Astrocyte (in vitro differentiated cells and primary cell): Measurements from ENCODE around the gene PCCA.

Source experiments
- EZH2 ChIP-seq: IDR thresholded peaks from 2 replicates; pipeline ENCODE4 v1.6.1; 2012; ENCODE audit warnings: mild to moderate bottlenecking, low read length, inconsistent platforms; ENCODE audit not compliant: insufficient read depth
- TF ChIP-seq, protein P1 (sequence below): IDR thresholded peaks from 2 replicates; pipeline ENCODE4 v1.5.1; 2011; ENCODE audit warnings: low read depth, mild to moderate bottlenecking, inconsistent platforms, low read length, moderate library complexity; ENCODE audit not compliant: insufficient read depth

DNA sequence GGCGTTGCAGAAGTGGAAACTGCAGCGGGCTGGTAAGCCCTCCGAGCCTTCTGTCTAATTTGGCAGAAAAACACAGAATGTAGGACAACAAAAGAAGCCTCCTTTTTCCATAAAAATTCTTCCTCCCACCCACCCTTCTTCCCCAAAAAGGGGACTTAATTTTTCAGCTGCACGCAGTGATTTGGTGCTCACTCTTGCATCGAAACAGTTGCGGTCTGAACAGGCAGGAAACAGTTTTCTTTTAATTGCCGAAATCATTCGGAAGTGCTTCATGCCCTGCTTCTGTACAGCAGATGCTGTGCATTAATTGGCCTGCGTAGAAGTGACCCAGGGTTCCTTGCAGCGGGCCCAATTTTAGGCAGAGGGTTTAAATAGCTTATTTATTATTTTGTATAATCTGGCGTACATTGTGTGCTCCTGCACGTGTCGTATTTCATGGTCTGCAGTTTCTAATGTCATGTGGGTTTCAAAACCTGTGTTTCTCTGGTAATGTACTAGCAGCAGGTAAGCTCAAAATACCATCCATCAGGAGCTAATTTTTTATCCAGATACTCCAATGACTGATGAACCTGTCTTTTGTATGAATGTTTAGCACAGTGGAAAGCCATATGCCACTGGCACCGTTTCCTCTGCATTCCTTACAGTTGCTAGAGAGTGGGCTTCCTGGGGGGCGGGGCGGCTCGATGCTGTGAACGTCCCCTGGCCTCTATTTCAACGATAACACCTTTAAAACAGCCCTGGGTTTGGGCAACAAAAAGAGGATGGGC is 433.1 kb downstream of the PCCA start:
- TF ChIP-seq, protein P1, sequence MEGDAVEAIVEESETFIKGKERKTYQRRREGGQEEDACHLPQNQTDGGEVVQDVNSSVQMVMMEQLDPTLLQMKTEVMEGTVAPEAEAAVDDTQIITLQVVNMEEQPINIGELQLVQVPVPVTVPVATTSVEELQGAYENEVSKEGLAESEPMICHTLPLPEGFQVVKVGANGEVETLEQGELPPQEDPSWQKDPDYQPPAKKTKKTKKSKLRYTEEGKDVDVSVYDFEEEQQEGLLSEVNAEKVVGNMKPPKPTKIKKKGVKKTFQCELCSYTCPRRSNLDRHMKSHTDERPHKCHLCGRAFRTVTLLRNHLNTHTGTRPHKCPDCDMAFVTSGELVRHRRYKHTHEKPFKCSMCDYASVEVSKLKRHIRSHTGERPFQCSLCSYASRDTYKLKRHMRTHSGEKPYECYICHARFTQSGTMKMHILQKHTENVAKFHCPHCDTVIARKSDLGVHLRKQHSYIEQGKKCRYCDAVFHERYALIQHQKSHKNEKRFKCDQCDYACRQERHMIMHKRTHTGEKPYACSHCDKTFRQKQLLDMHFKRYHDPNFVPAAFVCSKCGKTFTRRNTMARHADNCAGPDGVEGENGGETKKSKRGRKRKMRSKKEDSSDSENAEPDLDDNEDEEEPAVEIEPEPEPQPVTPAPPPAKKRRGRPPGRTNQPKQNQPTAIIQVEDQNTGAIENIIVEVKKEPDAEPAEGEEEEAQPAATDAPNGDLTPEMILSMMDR, result no peak
- TF ChIP-seq EZH2, result no peak
